ENCODE data around the gene HPCAL4. TPM values are rescaled to one million over a fixed set of nuclear protein-coding genes. Genes with fewer than 3 reads are reported as not detected.

HPCAL4 gene
- total RNA-seq, 1 donor from 2014 or later = not detected

- ATAC-seq (ENCODE audit: low read depth) = no peak
- H3K4me3 Mint-ChIP-seq = no peak overlapping the region
- H3K4me1 Mint-ChIP-seq = peaks cover 7% of the 10 kb centered on the region
- intact Hi-C loops (cut with micrococcal nuclease) = no loop called here
- no peak overlapping the region for H3K27ac Mint-ChIP-seq
- ChIA-PET CTCF (interaction anchor here (1.0 to 2.1 kb wide), 2 partner anchors 15 to 127 kb away, joined by 3 to 8 read pairs; no protein-coding TSS in a partner anchor), POLR2A (no interaction called here)
- H3K36me3 Mint-ChIP-seq (ENCODE audit: low read depth) = no peaks in the 10 kb centered on the region
- peaks cover 34% of the 10 kb centered on the region for H3K27me3 Mint-ChIP-seq
- TF ChIP-seq CTCF (IDR thresholded peaks at IDR 0.05) = no peak
- DNase-seq = no peak
- no peaks in the 10 kb centered on the region for H3K9me3 Mint-ChIP-seq
Observed at GRCh38 chr1:39673215-39673614, 18.0 kb downstream of the HPCAL4 start.

GRCh38 chr1:39672551-39672947 lies 18.7 kb downstream of the HPCAL4 start:
- no peak for DNase-seq
- Mint-ChIP-seq H3K9me3 (no peaks in the 10 kb centered on the region), H3K27me3 (peaks cover 35% of the 10 kb centered on the region), H3K36me3 (ENCODE audit: low read depth) (no peaks in the 10 kb centered on the region), H3K4me3 (peak overlapping the region; percentile 41), H3K4me1 (peaks cover 7% of the 10 kb centered on the region), H3K27ac (no peak overlapping the region)
- intact Hi-C loops (cut with micrococcal nuclease) = no loop called here
- ATAC-seq (ENCODE audit: low read depth) = peak; percentile 34
- ChIA-PET CTCF (interaction anchor here (1.0 to 2.1 kb wide), 2 partner anchors 14 to 128 kb away, joined by 3 to 8 read pairs; no protein-coding TSS in a partner anchor), POLR2A (no interaction called here)
- no peak for TF ChIP-seq CTCF (IDR thresholded peaks at IDR 0.05)

DNA sequence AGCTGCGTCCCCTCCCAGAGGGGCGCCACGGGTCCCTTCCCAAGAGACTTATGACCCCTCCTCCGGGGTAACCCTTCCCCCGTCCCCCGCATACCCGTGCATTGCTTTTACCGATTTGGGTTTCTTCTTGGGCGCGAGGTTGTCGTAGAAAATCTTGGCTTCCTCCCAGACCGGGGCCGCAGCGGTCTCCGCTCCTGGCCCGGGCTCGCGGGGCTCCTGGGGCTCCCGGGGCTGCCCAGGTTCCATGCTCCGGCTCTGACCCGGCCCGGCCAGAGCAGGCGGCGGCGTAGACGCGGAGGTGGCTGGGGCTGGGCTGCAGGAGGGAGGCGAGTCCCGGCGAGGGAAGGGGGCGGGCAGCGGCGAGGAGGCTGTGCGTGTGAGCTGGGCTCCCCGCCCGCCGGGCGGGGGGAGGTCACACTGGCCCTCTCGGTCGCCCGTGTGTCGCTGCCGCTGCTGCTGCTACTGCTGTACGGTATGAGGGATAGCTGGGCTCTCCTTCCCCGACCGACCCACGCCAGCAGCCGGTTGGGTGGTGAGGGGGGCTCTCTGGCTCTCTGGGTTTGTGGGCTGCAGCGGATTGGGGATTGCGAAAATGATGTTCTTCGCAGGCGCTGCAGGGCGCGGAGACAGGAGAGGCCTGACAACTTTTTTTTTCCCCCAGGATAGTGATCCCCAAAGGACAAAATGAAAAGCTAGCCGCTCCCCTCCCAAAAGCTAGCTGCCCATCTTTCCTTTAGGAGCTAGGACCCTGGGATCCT lies 19.3 kb downstream of the HPCAL4 start, which contains the start of gene NT5C1A:
Gene NT5C1A (minus strand): TSS at position 315 of the 758 bp plus-strand sequence. CDS start 69 bp downstream, at position 246.
- intact Hi-C loops (cut with micrococcal nuclease) = no loop called here

GRCh38 chr1:39671433-39671792 lies 19.8 kb downstream of the HPCAL4 start:
- ChIA-PET POLR2A (no interaction called here), CTCF (interaction anchor here (1.0 to 2.6 kb wide), 4 partner anchors 10 to 60 kb away, joined by 3 to 10 read pairs (median 4); no protein-coding TSS in a partner anchor)
- H3K9me3 Mint-ChIP-seq = no peaks in the 10 kb centered on the region
- no peak for ATAC-seq (ENCODE audit: low read depth)
- H3K27ac Mint-ChIP-seq = no peak overlapping the region
- no peak for DNase-seq
- intact Hi-C loops (cut with micrococcal nuclease) = no loop called here
- peaks cover 33% of the 10 kb centered on the region for H3K27me3 Mint-ChIP-seq
- H3K36me3 Mint-ChIP-seq (ENCODE audit: low read depth) = no peaks in the 10 kb centered on the region
- TF ChIP-seq CTCF (IDR thresholded peaks at IDR 0.05) = no peak
- H3K4me3 Mint-ChIP-seq = no peak overlapping the region
- H3K4me1 Mint-ChIP-seq = peaks cover 11% of the 10 kb centered on the region

More for the DNA sequence above, 19.3 kb downstream of the HPCAL4 start, which contains the start of gene NT5C1A:
- TF ChIP-seq CTCF (IDR thresholded peaks at IDR 0.05) = no peak
- no peaks in the 10 kb centered on the region for H3K9me3 Mint-ChIP-seq
- DNase-seq (no peak), ATAC-seq (ENCODE audit: low read depth) (peak; percentile 52)
- H3K36me3 Mint-ChIP-seq (ENCODE audit: low read depth) = no peaks in the 10 kb centered on the region
- ChIA-PET CTCF (interaction anchor here (1.0 to 2.1 kb wide), 3 partner anchors 10 to 60 kb away, joined by 3 to 8 read pairs (median 4); no protein-coding TSS in a partner anchor), POLR2A (no interaction called here)
- H3K27ac Mint-ChIP-seq = no peak within 1 kb of the TSS
- H3K4me1 Mint-ChIP-seq = peaks cover 7% of the 10 kb centered on the region
- H3K27me3 Mint-ChIP-seq = peaks cover 35% of the 10 kb centered on the region
- peak within 1 kb of the TSS; percentile 41 for H3K4me3 Mint-ChIP-seq

GRCh38 chr1:39670689-39671088 lies 20.5 kb downstream of the HPCAL4 start:
- no peak for ATAC-seq (ENCODE audit: low read depth)
- CTCF ChIA-PET = interaction anchor here (1.0 to 2.6 kb wide), 4 partner anchors 11 to 59 kb away, joined by 3 to 10 read pairs (median 4); no protein-coding TSS in a partner anchor
- no peaks in the 10 kb centered on the region for H3K9me3 Mint-ChIP-seq
- no peak overlapping the region for H3K27ac Mint-ChIP-seq
- no peak for TF ChIP-seq CTCF (IDR thresholded peaks at IDR 0.05)
- POLR2A ChIA-PET = no interaction called here
- no peak overlapping the region for H3K4me3 Mint-ChIP-seq
- peaks cover 33% of the 10 kb centered on the region for H3K27me3 Mint-ChIP-seq
- intact Hi-C loops (cut with micrococcal nuclease) = no loop called here
- H3K4me1 Mint-ChIP-seq = peaks cover 11% of the 10 kb centered on the region
- no peak for DNase-seq
- no peaks in the 10 kb centered on the region for H3K36me3 Mint-ChIP-seq (ENCODE audit: low read depth)

Measured in activated B cell treated with CpG ODN at 0.5 μM for 24 hours (primary cell).